EH (cell line): ENCODE data around the gene MRTFB.

Experiments used
- DNase-seq: peaks from one replicate; pipeline ENCODE4 v3.0.0-alpha.2; 2015; ENCODE audit warnings: low read depth

The MRTFB gene

GRCh38 chr16:14285513-14286367 is 214.6 kb downstream of the MRTFB start:
- peak; percentile 95 for DNase-seq

GRCh38 chr16:14286368-14287230 is 215.5 kb downstream of the MRTFB start:
- no peak for DNase-seq

GRCh38 chr16:14289692-14290340 is 218.7 kb downstream of the MRTFB start:
- peak; percentile 36 for DNase-seq

GRCh38 chr16:14291286-14291685 is 220.2 kb downstream of the MRTFB start:
- DNase-seq = no peak

GRCh38 chr16:14292051-14292825 is 221.1 kb downstream of the MRTFB start:
- no peak for DNase-seq

GRCh38 chr16:14296663-14297062 is 225.5 kb downstream of the MRTFB start:
- no peak for DNase-seq

GRCh38 chr16:14298374-14299122 is 227.4 kb downstream of the MRTFB start:
- no peak for DNase-seq

GRCh38 chr16:14300705-14301168 is 229.6 kb downstream of the MRTFB start:
- peak; percentile 90 for DNase-seq

GRCh38 chr16:14301169-14302030 is 230.3 kb downstream of the MRTFB start:
- DNase-seq = peak; percentile 47

GRCh38 chr16:14302031-14302398 is 230.9 kb downstream of the MRTFB start:
- peak; percentile 87 for DNase-seq

- DNase-seq = no peak
These were observed 231.5 kb downstream of the MRTFB start for GRCh38 chr16:14302399-14303181.

GRCh38 chr16:14303182-14303618 is 232.1 kb downstream of the MRTFB start:
- DNase-seq = peak; percentile 50

- no peak for DNase-seq
These were observed 232.7 kb downstream of the MRTFB start for GRCh38 chr16:14303639-14304394.

- no peak for DNase-seq
These were observed 233.9 kb downstream of the MRTFB start for GRCh38 chr16:14304891-14305460.

- DNase-seq = no peak
These were observed 235.5 kb downstream of the MRTFB start for GRCh38 chr16:14306485-14307058.

- no peak for DNase-seq
These were observed 236.0 kb downstream of the MRTFB start for GRCh38 chr16:14307059-14307526.
